ENCODE measurements around the gene TMEM35A. TPM values are rescaled to one million over a fixed set of nuclear protein-coding genes. Genes with fewer than 3 reads are reported as not detected.

The TMEM35A gene
- total RNA-seq, 1 experiment from 2014 or later, result 4.3 TPM

DNA sequence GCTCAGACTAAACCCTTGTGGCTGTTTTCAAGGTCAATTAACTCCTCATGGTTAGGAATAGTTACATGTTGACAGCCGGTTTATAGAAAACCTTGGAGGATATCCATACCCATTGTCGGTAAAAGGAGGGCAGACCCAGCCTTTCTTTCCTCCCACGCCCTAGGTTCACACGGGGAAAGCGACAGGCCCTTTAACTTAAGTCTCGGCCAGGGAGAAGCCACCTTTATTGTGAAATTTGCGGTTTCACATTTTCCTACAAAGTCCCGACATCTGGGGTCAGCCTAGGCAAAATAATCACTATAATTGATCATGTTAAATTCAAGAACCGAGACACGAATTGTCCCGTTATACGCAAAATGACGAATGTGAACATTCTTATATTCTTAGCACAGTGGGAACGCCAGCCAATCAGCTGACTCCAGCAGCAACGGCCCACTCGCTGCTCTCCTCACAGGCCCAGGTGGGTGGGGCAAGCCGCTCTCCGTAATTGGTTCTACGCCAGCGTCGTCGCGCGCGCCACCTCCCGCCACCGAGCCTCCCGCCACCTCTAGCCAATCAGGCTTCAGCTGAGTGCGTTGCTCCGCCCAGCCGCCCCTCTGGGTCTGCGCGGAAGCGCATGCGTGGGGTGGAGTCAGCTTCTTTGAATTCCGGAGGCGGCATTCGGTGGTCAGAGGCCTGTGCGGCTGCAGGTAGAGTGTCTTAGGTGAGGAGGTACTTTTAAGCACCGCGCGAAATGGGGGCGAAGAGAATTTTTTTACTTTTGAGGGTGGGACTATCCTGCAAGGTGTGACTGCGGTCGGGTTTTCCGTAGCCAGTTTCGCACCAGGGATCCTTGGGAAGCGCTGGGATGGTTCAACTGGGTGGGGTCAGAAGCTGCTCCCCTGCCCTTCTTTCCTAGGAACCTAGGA is 19.1 kb downstream of the TMEM35A start, which contains the start of gene CENPI:
Gene CENPI (plus strand): TSS at position 659 of the 908 bp plus-strand sequence. CDS start 2,867 bp downstream, outside the sequence.
- peak within 1 kb of the TSS; percentile 84 to 88 for H3K4me3 Mint-ChIP-seq
- H3K27ac Mint-ChIP-seq, result peak within 1 kb of the TSS; percentile 84 to 91 (median 85)
- WGBS (ENCODE audit: extremely low coverage, insufficient read length, low lambda C conversion rate), result no CpG with 5 or more reads among the region's 48 CpGs
- Histone ChIP-seq H3K27me3 (ENCODE audit: insufficient read depth, low read length) (no peaks in the 10 kb centered on the region), H3K56ac (ENCODE audit: insufficient read length, low read depth, low read length) (no peak within 1 kb of the TSS), H3K27ac (ENCODE audit: insufficient read length, low read depth, low read length) (no peak within 1 kb of the TSS), H2BK20ac (ENCODE audit: low read depth, low read length, poor library complexity, severe bottlenecking) (no peak within 1 kb of the TSS), H3K79me1 (ENCODE audit: insufficient read depth, low read depth, low read length, poor library complexity, severe bottlenecking) (no peaks in the 10 kb centered on the region), H3K4me1 (ENCODE audit: insufficient read depth, low read length) (no peaks in the 10 kb centered on the region; the same call in 1 of the 2 replicates), H2AFZ (ENCODE audit: low read length) (no peak within 1 kb of the TSS), H3K4me2 (ENCODE audit: insufficient read depth, insufficient read length, low read length) (peak within 1 kb of the TSS; percentile 97), H2BK12ac (ENCODE audit: insufficient read length, low read depth, low read length) (no peak within 1 kb of the TSS), H3K23me2 (ENCODE audit: insufficient read length, low read depth, low read length, poor library complexity, severe bottlenecking) (no peaks in the 10 kb centered on the region), H2BK5ac (ENCODE audit: insufficient read length, low read length) (no peak within 1 kb of the TSS), H3K9me3 (ENCODE audit: control insufficient read depth, low read depth, low read length) (peaks cover 26% of the 10 kb centered on the region), H2AK5ac (ENCODE audit: insufficient read length, low read length) (no peak within 1 kb of the TSS), H4K20me1 (ENCODE audit: control insufficient read depth, insufficient read depth, insufficient read length) (no peaks in the 10 kb centered on the region), H3K79me2 (ENCODE audit: insufficient read depth, low read length) (peaks cover 2% of the 10 kb centered on the region; the same call in 1 of the 2 replicates), H3K18ac (ENCODE audit: insufficient read length, low read depth, low read length) (no peak within 1 kb of the TSS), H3K9ac (ENCODE audit: extremely low read depth, insufficient read length, low read length) (peak within 1 kb of the TSS; percentile 93), H3K23ac (ENCODE audit: insufficient read length, low read depth, low read length) (no peak within 1 kb of the TSS), H4K8ac (replicated peaks; ENCODE audit: insufficient read length, low read depth, low read length) (no peak within 1 kb of the TSS), H4K91ac (ENCODE audit: insufficient read length, low read depth, low read length) (no peak within 1 kb of the TSS), H2BK120ac (ENCODE audit: low read depth, low read length, poor library complexity, severe bottlenecking) (no peak within 1 kb of the TSS), H4K5ac (ENCODE audit: insufficient read length, low read depth, low read length) (no peak within 1 kb of the TSS), H3T11ph (ENCODE audit: low read length) (no peak within 1 kb of the TSS), H3K4ac (ENCODE audit: low read depth, low read length) (no peak within 1 kb of the TSS), H2BK15ac (ENCODE audit: low read depth, low read length) (no peak within 1 kb of the TSS), H3K14ac (ENCODE audit: insufficient read depth, low read length) (peak within 1 kb of the TSS; percentile 39; the same call in 1 of the 2 replicates)
- no peak for TF ChIP-seq CTCF (conservative IDR thresholded peaks at IDR 0.05)
- DNase-seq, result peak; percentile 96
- peaks cover 10 to 23% (median 20%) of the 10 kb centered on the region in 3 experiments for H3K36me3 Mint-ChIP-seq (ENCODE audit: insufficient read depth in 1 of 3, low read depth in 3 of 3)
- no peaks in the 10 kb centered on the region for H3K27me3 Mint-ChIP-seq (ENCODE audit: low read depth)
- peaks cover 2 to 8% of the 10 kb centered on the region in 2 experiments; a peak in 3 of 4 replicates for H3K4me1 Mint-ChIP-seq
- peaks cover 59 to 66% of the 10 kb centered on the region in 2 experiments for H3K9me3 Mint-ChIP-seq
